ENCODE measurements around the gene ALDH8A1. TPM values are rescaled to one million over a fixed set of nuclear protein-coding genes. Genes with fewer than 3 reads are reported as not detected.

Gene ALDH8A1
- polyA plus RNA-seq, 2 of the 4 experiments (the other 2 are of a cell fraction), result 0.18 to 0.85 TPM

- no peak overlapping the region for H3K27ac ChIP-seq
- no peaks in the 10 kb centered on the region for H3K4me1 ChIP-seq
- POLR2A ChIA-PET, result no interaction called here
- H3K4me3 ChIP-seq, result no peak overlapping the region
- WGBS (ENCODE audit: missing lambda C conversion rate), result 95% methylated on average over 1 of the region's 1 CpG
- H3K9me3 ChIP-seq, result peaks cover 5% of the 10 kb centered on the region; the same call in 1 of the 3 replicates
- DNase-seq (ENCODE audit: low read depth in 1 of 2, low spot score in 1 of 2) (no peak), ATAC-seq (no peak), FAIRE-seq (no peak)
- 0 out of 3 replicates have a peak overlapping the region, but pooled peaks have one; percentile 9 for H3K4me2 ChIP-seq
- CTCF ChIA-PET, result interaction anchor here (0.7 kb wide), 1 partner anchor 8 kb away, joined by 3 read pairs; no protein-coding TSS in a partner anchor
- no peak for TF ChIP-seq HMGXB4 (CRISPR knock-in tag; IDR thresholded peaks at IDR 0.05; ENCODE audit: borderline replicate concordance)
- no peak for TF ChIP-seq BCL3 (IDR thresholded peaks at IDR 0.05)
- no peak for TF ChIP-seq SREBF2 (IDR thresholded peaks at IDR 0.05)
- TF ChIP-seq MAFK (IDR thresholded peaks at IDR 0.05; ENCODE audit: partially characterized antibody), result no peak
- no peak for TF ChIP-seq CBX8 (IDR thresholded peaks at IDR 0.05)
- no peak for TF ChIP-seq E2F6 (IDR thresholded peaks at IDR 0.05; ENCODE audit: borderline replicate concordance, low read depth)
These were observed 1.2 kb downstream of the ALDH8A1 start for GRCh38 chr6:134948691-134949090.

- CTCF ChIA-PET, result interaction anchor here (1.3 to 1.9 kb wide), 2 partner anchors 825 to 837 kb away, joined by 3 to 5 read pairs; no protein-coding TSS in a partner anchor
These were observed 1.8 kb downstream of the ALDH8A1 start for GRCh38 chr6:134948142-134948541.

GRCh38 chr6:134945045-134945444 is 4.9 kb downstream of the ALDH8A1 start:
- Histone ChIP-seq H3K9me3 (peaks cover 5% of the 10 kb centered on the region; the same call in 1 of the 3 replicates), H3K4me3 (no peak overlapping the region), H3K4me2 (no peak overlapping the region), H3K4me1 (no peaks in the 10 kb centered on the region), H3K27ac (no peak overlapping the region)
- ATAC-seq, result no peak
- POLR2A ChIA-PET, result no interaction called here
- no peak for DNase-seq (ENCODE audit: low read depth in 1 of 2, low spot score in 1 of 2)
- no peak for FAIRE-seq
- CTCF ChIA-PET, result interaction anchor here (1.1 to 3.9 kb wide), 2 partner anchors 36 to 788 kb away, joined by 3 to 18 read pairs; no protein-coding TSS in a partner anchor
- no peak for TF ChIP-seq BCL3 (IDR thresholded peaks at IDR 0.05)
- no peak for TF ChIP-seq POLR2AphosphoS2 (conservative IDR thresholded peaks at IDR 0.05; ENCODE audit: low read length)
- TF ChIP-seq JUNB (IDR thresholded peaks at IDR 0.05), result no peak
- no peak for TF ChIP-seq MYC (IDR thresholded peaks at IDR 0.05; ENCODE audit: borderline replicate concordance, low read length)
- no peak for TF ChIP-seq NPAS2 (CRISPR knock-in tag; IDR thresholded peaks at IDR 0.05; ENCODE audit: borderline replicate concordance)
- TF ChIP-seq ELK1 (IDR thresholded peaks at IDR 0.05; ENCODE audit: low read depth, low read length), result no peak
- no peak for TF ChIP-seq EP300 (IDR thresholded peaks at IDR 0.05)
- TF ChIP-seq ESRRA (IDR thresholded peaks at IDR 0.05; ENCODE audit: borderline replicate concordance, low read length), result no peak
- no peak for TF ChIP-seq CEBPB (IDR thresholded peaks at IDR 0.05)
- no peak for TF ChIP-seq HOXB13 (CRISPR knock-in tag; IDR thresholded peaks at IDR 0.05; ENCODE audit: low read depth)
- no peak for TF ChIP-seq FOSB (CRISPR knock-in tag; IDR thresholded peaks at IDR 0.05)
- TF ChIP-seq CTCF (IDR thresholded peaks at IDR 0.05), result no peak
- TF ChIP-seq E2F6 (IDR thresholded peaks at IDR 0.05; ENCODE audit: borderline replicate concordance, low read depth), result no peak
- TF ChIP-seq FOSL2 (IDR thresholded peaks at IDR 0.05), result no peak
- TF ChIP-seq FOSL2 (CRISPR knock-in tag; IDR thresholded peaks at IDR 0.05), result no peak
- no peak for TF ChIP-seq RAD21 (conservative IDR thresholded peaks at IDR 0.05 in 1 of 2, IDR thresholded peaks at IDR 0.05 in 1 of 2)
- TF ChIP-seq HDAC2 (IDR thresholded peaks at IDR 0.05), result no peak
- no peak for TF ChIP-seq USF2 (IDR thresholded peaks at IDR 0.05)

More at GRCh38 chr6:134948142-134948541, 1.8 kb downstream of the ALDH8A1 start:
- DNase-seq (ENCODE audit: low read depth in 1 of 2, low spot score in 1 of 2) (no peak), FAIRE-seq (no peak), ATAC-seq (no peak)
- Histone ChIP-seq H3K27ac (no peak overlapping the region), H3K9me3 (peaks cover 5% of the 10 kb centered on the region; the same call in 1 of the 3 replicates), H3K4me2 (no peak overlapping the region), H3K4me3 (no peak overlapping the region), H3K4me1 (no peaks in the 10 kb centered on the region)
- POLR2A ChIA-PET, result no interaction called here
- TF ChIP-seq FOSB (CRISPR knock-in tag; IDR thresholded peaks at IDR 0.05) (no peak), BHLHE40 (IDR thresholded peaks at IDR 0.05; ENCODE audit: low read depth, low read length) (no peak), HOXB13 (CRISPR knock-in tag; IDR thresholded peaks at IDR 0.05; ENCODE audit: low read depth) (no peak), SREBF2 (IDR thresholded peaks at IDR 0.05) (no peak)

Data from A549 (cell line).